Neural cell (in vitro differentiated cells): ENCODE data around the gene EFTUD2. TPM values are rescaled to one million over a fixed set of nuclear protein-coding genes. Genes with fewer than 3 reads are reported as not detected.

Experiments used
- H2AFZ ChIP-seq: fragments of 200-600, 300-800 bp; sonication (generic), shearing (Covaris generic); 2 replicates; pipeline ENCODE4 v1.6.0; 2014; ENCODE audit warnings: low read depth, mild to moderate bottlenecking, antibody characterized with exemption, low read length, moderate library complexity
- H3F3A ChIP-seq: fragments of 200-600 bp; shearing (Covaris generic); 2 replicates; pipeline ENCODE4 v1.6.1; 2016; ENCODE audit warnings: mild to moderate bottlenecking, moderate library complexity, mixed read lengths, antibody characterized with exemption, low read length; ENCODE audit not compliant: insufficient read depth, poor library complexity, severe bottlenecking
- H3K27ac ChIP-seq: fragments of 200-600, 300-800 bp; sonication (generic), shearing (Covaris generic); 2 replicates; pipeline ENCODE4 v1.5.1; 2014; ENCODE audit warnings: mild to moderate bottlenecking, low read length, moderate library complexity
- H3K27me3 ChIP-seq: fragments of 300-800, 200-600 bp; sonication (generic), shearing (Covaris generic); 2 replicates; pipeline ENCODE4 v1.6.0; 2014; ENCODE audit warnings: mild to moderate bottlenecking, low read depth, low read length, moderate library complexity; ENCODE audit not compliant: insufficient read depth
- H3K36me3 ChIP-seq: fragments of 300-800, 200-600 bp; sonication (generic), shearing (Covaris generic); 2 replicates; pipeline ENCODE4 v1.5.1; 2014; ENCODE audit warnings: mild to moderate bottlenecking, antibody characterized with exemption, low read length, moderate library complexity; ENCODE audit not compliant: insufficient read depth
- H3K4me2 ChIP-seq: fragments of 300-800, 200-600 bp; sonication (generic), shearing (Covaris generic); 2 replicates; pipeline ENCODE4 v1.6.0; 2014; ENCODE audit warnings: mild to moderate bottlenecking, low read length
- H3K4me3 ChIP-seq: fragments of 300-800, 200-600 bp; sonication (generic), shearing (Covaris generic); 2 replicates; pipeline ENCODE4 v1.5.1; 2014; ENCODE audit warnings: mild to moderate bottlenecking, low read length, moderate library complexity
- H3K79me2 ChIP-seq: fragments of 200-600 bp; shearing (Covaris generic); replicated peaks from 2 replicates; pipeline ENCODE4 v1.6.0; 2014; ENCODE audit warnings: mild to moderate bottlenecking, low read length, moderate library complexity; ENCODE audit not compliant: insufficient read depth
- H3K9ac ChIP-seq: fragments of 300-800, 200-600 bp; sonication (generic), shearing (Covaris generic); 2 replicates; pipeline ENCODE4 v1.6.1; 2016; ENCODE audit warnings: mild to moderate bottlenecking, low read length, mixed read lengths
- H3K9me2 ChIP-seq: fragments of 200-600 bp; shearing (Covaris generic); 2 replicates; pipeline ENCODE4 v1.6.1; 2016; ENCODE audit warnings: mild to moderate bottlenecking, low read length, mixed read lengths; ENCODE audit not compliant: insufficient read depth
- H3K9me3 ChIP-seq: fragments of 200-600, 300-800 bp; sonication (generic), shearing (Covaris generic); 2 replicates; pipeline ENCODE4 v1.6.1; 2016; ENCODE audit warnings: mild to moderate bottlenecking, mixed run types, low read length, moderate library complexity, mixed read lengths
- H4K20me1 ChIP-seq: fragments of 200-600 bp; shearing (Covaris generic); 2 replicates; pipeline ENCODE4 v1.6.1; 2016; ENCODE audit warnings: mild to moderate bottlenecking, mixed run types; ENCODE audit not compliant: insufficient read depth
- EP300 ChIP-seq: fragments of 450-650 bp; conservative IDR thresholded peaks from 2 replicates; pipeline ENCODE4 v1.6.1; 2014; ENCODE audit warnings: antibody characterized with exemption, mild to moderate bottlenecking, moderate library complexity; ENCODE audit not compliant: poor library complexity, severe bottlenecking
- EZH2 ChIP-seq: fragments of 200-600, 300-800 bp; shearing (Covaris generic), sonication (generic); IDR thresholded peaks from 2 replicates; pipeline ENCODE4 v1.6.1; 2014; ENCODE audit warnings: antibody characterized with exemption, low read length, borderline replicate concordance, mild to moderate bottlenecking; ENCODE audit not compliant: insufficient read depth, poor library complexity, severe bottlenecking
- MXI1 ChIP-seq: fragments of 450-650 bp; conservative IDR thresholded peaks from 2 replicates; pipeline ENCODE4 v1.6.1; 2014; ENCODE audit warnings: antibody characterized with exemption, mild to moderate bottlenecking; ENCODE audit not compliant: poor library complexity, severe bottlenecking
- POLR2AphosphoS5 ChIP-seq: IDR thresholded peaks from 2 replicates; pipeline ENCODE4 v1.6.1; 2012
- RAD21 ChIP-seq: fragments of 450-650 bp; conservative IDR thresholded peaks from 2 replicates; pipeline ENCODE4 v1.6.1; 2014; ENCODE audit warnings: antibody characterized with exemption, mild to moderate bottlenecking, moderate library complexity
- SMC3 ChIP-seq: fragments of 450-650 bp; conservative IDR thresholded peaks from 2 replicates; pipeline ENCODE4 v1.6.1; 2014; ENCODE audit warnings: antibody characterized with exemption, mild to moderate bottlenecking, moderate library complexity; ENCODE audit not compliant: poor library complexity
- TAF1 ChIP-seq: IDR thresholded peaks from 2 replicates; pipeline ENCODE4 v1.6.1; 2012; ENCODE audit warnings: low read depth
- polyA plus RNA-seq: library from polyadenylated mRNA; depleted of rRNA; stranded (reverse); fragments of >200 nt; gene quantifications from 2 replicates; pipeline ENCODE4 v1.2.3, GENCODE V29; 2014
- TF ChIP-seq, protein P1 (sequence below): IDR thresholded peaks from 2 replicates; pipeline ENCODE4 v1.6.1; 2012; ENCODE audit warnings: borderline replicate concordance
- TF ChIP-seq, protein P2 (sequence below): fragments of 450-650 bp; IDR thresholded peaks from 2 replicates; pipeline ENCODE4 v1.5.1; 2014; ENCODE audit warnings: antibody characterized with exemption, mild to moderate bottlenecking, moderate library complexity; ENCODE audit not compliant: poor library complexity, severe bottlenecking

EFTUD2 gene
- polyA plus RNA-seq, 1 donor from 2014 or later = 69.4 TPM

DNA sequence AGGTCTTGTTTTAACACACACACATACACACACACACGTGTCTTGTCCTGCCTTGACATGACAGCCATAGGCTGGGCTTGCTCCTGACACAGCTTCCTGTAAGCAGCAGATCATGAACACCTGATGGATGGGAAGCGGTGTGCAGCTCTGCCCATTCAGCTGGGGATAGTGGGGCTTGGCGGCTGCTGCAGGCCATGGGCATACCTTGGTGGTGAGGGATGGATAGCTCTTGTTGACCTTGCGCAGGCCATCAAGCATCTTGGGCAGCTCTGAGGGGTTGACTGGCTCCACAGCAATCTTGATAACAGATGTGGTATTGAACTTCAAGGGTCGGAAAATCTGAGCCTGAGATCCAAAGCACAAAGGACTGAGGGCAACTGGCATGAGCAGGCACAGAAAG, 39.5 kb downstream of the EFTUD2 start:
- H3K9ac ChIP-seq = no peak overlapping the region
- no peaks in the 10 kb centered on the region for H3K9me2 ChIP-seq
- peaks cover 4% of the 10 kb centered on the region for H3K36me3 ChIP-seq
- H3K9me3 ChIP-seq = no peaks in the 10 kb centered on the region
- TF ChIP-seq EZH2 = no peak
- no peak for TF ChIP-seq TAF1
- TF ChIP-seq, protein P1, sequence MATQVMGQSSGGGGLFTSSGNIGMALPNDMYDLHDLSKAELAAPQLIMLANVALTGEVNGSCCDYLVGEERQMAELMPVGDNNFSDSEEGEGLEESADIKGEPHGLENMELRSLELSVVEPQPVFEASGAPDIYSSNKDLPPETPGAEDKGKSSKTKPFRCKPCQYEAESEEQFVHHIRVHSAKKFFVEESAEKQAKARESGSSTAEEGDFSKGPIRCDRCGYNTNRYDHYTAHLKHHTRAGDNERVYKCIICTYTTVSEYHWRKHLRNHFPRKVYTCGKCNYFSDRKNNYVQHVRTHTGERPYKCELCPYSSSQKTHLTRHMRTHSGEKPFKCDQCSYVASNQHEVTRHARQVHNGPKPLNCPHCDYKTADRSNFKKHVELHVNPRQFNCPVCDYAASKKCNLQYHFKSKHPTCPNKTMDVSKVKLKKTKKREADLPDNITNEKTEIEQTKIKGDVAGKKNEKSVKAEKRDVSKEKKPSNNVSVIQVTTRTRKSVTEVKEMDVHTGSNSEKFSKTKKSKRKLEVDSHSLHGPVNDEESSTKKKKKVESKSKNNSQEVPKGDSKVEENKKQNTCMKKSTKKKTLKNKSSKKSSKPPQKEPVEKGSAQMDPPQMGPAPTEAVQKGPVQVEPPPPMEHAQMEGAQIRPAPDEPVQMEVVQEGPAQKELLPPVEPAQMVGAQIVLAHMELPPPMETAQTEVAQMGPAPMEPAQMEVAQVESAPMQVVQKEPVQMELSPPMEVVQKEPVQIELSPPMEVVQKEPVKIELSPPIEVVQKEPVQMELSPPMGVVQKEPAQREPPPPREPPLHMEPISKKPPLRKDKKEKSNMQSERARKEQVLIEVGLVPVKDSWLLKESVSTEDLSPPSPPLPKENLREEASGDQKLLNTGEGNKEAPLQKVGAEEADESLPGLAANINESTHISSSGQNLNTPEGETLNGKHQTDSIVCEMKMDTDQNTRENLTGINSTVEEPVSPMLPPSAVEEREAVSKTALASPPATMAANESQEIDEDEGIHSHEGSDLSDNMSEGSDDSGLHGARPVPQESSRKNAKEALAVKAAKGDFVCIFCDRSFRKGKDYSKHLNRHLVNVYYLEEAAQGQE = no peak
- no peak for TF ChIP-seq MXI1
- TF ChIP-seq RAD21 = no peak
- no peak for TF ChIP-seq POLR2AphosphoS5
- no peak overlapping the region for H3K27ac ChIP-seq
- H3K4me3 ChIP-seq = no peak overlapping the region
- no peaks in the 10 kb centered on the region for H3K79me2 ChIP-seq
- H3F3A ChIP-seq = no peaks in the 10 kb centered on the region
- H4K20me1 ChIP-seq = no peaks in the 10 kb centered on the region
- H3K27me3 ChIP-seq = no peaks in the 10 kb centered on the region
- no peak overlapping the region for H2AFZ ChIP-seq
- H3K4me2 ChIP-seq = no peak overlapping the region

DNA sequence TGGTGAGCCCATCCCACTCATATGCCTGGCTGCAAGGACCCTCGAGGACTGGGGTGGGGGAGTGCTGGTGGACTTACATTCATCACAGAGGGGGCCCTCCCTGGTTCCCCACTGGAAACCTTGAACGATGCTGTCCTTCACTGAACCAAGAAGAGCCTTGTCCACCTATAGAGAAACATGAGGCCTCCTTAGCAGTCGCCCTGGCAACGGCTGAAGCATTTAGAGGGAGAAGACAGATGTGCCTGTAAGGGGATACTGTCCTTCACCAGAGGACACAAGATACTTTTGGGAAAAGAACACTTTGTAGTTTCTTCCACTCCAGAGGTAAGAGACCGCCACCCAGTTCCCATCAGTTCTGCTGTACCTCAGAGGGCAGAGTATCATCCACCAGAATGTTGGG, 45.1 kb downstream of the EFTUD2 start:
- Histone ChIP-seq H3K79me2 (no peaks in the 10 kb centered on the region), H3K9ac (no peak overlapping the region), H3K9me3 (no peaks in the 10 kb centered on the region), H3K9me2 (no peaks in the 10 kb centered on the region), H3F3A (no peaks in the 10 kb centered on the region), H3K4me3 (no peak overlapping the region), H3K27me3 (no peaks in the 10 kb centered on the region), H3K27ac (no peak overlapping the region), H2AFZ (no peak overlapping the region), H3K4me2 (no peak overlapping the region), H4K20me1 (no peaks in the 10 kb centered on the region), H3K36me3 (peaks cover 13% of the 10 kb centered on the region)
- TF ChIP-seq, protein P2, sequence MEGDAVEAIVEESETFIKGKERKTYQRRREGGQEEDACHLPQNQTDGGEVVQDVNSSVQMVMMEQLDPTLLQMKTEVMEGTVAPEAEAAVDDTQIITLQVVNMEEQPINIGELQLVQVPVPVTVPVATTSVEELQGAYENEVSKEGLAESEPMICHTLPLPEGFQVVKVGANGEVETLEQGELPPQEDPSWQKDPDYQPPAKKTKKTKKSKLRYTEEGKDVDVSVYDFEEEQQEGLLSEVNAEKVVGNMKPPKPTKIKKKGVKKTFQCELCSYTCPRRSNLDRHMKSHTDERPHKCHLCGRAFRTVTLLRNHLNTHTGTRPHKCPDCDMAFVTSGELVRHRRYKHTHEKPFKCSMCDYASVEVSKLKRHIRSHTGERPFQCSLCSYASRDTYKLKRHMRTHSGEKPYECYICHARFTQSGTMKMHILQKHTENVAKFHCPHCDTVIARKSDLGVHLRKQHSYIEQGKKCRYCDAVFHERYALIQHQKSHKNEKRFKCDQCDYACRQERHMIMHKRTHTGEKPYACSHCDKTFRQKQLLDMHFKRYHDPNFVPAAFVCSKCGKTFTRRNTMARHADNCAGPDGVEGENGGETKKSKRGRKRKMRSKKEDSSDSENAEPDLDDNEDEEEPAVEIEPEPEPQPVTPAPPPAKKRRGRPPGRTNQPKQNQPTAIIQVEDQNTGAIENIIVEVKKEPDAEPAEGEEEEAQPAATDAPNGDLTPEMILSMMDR = no peak
- TF ChIP-seq SMC3 (no peak), RAD21 (no peak), POLR2AphosphoS5 (no peak), EP300 (no peak), MXI1 (no peak), TAF1 (no peak), EZH2 (no peak)
- TF ChIP-seq, protein P1 = no peak
